ENCODE data around the gene PDZD2.

GRCh38 chr5:31770998-31771397 lies 132.1 kb downstream of the PDZD2 start:
- no peak for TF ChIP-seq POLR2AphosphoS5 (IDR thresholded peaks at IDR 0.05; ENCODE audit: low read depth)
- no peak for TF ChIP-seq SPI1 (IDR thresholded peaks at IDR 0.05; ENCODE audit: borderline replicate concordance, low read depth)

Data from HL-60 (cell line).